GM23338 (cell line): ENCODE results near the gene DEFB126.

ENCODE experiments used
- CTCF ChIP-seq, 2 experiments: fragments of 200-600 bp in 1 of 2; sonication (generic) in 1 of 2; conservative IDR thresholded peaks; 2 replicates each; pipeline versions ENCODE4 v1.5.1 to v1.6.1; 2016 to 2017; ENCODE audit warnings: antibody characterized with exemption in 2 of 2, low read depth in 2 of 2, mild to moderate bottlenecking in 2 of 2, moderate library complexity in 1 of 2
- EZH2phosphoT487 ChIP-seq: fragments of 200-600 bp; sonication (generic); IDR thresholded peaks from one replicate; pipeline ENCODE4 v1.8.1; 2018; ENCODE audit warnings: antibody characterized with exemption; ENCODE audit not compliant: unreplicated experiment
- POLR2AphosphoS5 ChIP-seq: IDR thresholded peaks from 2 replicates; pipeline ENCODE4 v1.6.1; 2016; ENCODE audit warnings: antibody characterized with exemption, low read depth

- no peak for TF ChIP-seq POLR2AphosphoS5
- no peak for TF ChIP-seq CTCF (conservative IDR thresholded peaks at IDR 0.05; ENCODE audit: low read depth in 2 of 2)
- TF ChIP-seq EZH2phosphoT487, result no peak
Measured at GRCh38 chr20:93641-94040, 48.7 kb upstream of the DEFB126 start.
